Measurements from ENCODE around the gene ZNRF4. TPM values are rescaled to one million over a fixed set of nuclear protein-coding genes. Genes with fewer than 3 reads are reported as not detected.

ZNRF4 gene
- total RNA-seq, 1 experiment from 2014 or later, result not detected

DNA sequence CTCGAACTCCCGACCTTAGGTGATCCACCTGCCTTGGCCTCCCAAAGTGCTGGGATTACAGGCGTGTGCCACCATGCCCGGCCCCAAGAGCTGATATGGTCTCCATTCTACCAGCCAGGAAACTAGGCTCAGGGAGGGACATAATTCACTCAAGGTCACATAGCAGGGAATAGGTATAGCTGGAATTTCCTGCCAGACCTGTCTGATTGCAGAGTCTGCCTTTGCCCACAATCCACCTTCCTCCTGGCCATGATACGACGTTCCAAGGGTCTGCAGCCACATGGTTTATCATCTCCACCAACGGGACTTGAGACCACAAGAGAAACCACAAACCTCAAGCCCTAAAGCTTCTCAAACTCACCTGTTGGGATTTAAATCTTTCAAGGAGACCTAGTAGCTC is 32.0 kb downstream of the ZNRF4 start:
- H3K4me3 ChIP-seq, result no peak overlapping the region
- H3K36me3 ChIP-seq, result no peaks in the 10 kb centered on the region
- peaks cover 24% of the 10 kb centered on the region for H3K27me3 ChIP-seq (replicated peaks)
- H3K4me1 ChIP-seq (replicated peaks), result no peaks in the 10 kb centered on the region
- no peak for DNase-seq (ENCODE audit: low read depth in 1 of 2, low spot score in 2 of 2)
- H3K9me3 ChIP-seq (replicated peaks), result no peaks in the 10 kb centered on the region; the same call in 1 of the 2 replicates
- no peak overlapping the region for H3K27ac ChIP-seq

DNA sequence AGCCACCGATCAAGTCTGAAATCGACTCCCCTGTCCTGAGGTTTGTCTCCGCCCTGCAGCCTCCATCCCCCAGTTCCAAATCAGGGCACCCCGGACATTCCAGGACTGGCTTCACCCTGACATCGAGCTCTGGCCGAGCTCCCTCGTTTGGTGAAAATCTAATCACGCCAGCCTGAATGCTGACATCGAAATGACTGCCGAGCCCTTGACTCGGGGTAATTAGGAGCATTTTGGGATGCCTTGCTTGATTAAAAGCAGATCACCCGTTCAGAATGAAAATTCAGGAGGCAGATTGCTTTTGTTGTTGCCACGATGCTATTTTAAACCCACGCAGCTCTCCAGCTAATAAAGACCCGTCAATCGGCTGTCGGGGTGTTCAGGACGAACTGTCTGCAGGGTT is 34.3 kb downstream of the ZNRF4 start:
- no peaks in the 10 kb centered on the region for H3K36me3 ChIP-seq
- DNase-seq (ENCODE audit: low read depth in 1 of 2, low spot score in 2 of 2), result no peak
- H3K4me1 ChIP-seq (replicated peaks), result no peaks in the 10 kb centered on the region
- H3K4me3 ChIP-seq, result no peak overlapping the region
- H3K27me3 ChIP-seq (replicated peaks), result peaks cover 39% of the 10 kb centered on the region
- no peak overlapping the region for H3K27ac ChIP-seq
- no peaks in the 10 kb centered on the region for H3K9me3 ChIP-seq (replicated peaks)

DNA sequence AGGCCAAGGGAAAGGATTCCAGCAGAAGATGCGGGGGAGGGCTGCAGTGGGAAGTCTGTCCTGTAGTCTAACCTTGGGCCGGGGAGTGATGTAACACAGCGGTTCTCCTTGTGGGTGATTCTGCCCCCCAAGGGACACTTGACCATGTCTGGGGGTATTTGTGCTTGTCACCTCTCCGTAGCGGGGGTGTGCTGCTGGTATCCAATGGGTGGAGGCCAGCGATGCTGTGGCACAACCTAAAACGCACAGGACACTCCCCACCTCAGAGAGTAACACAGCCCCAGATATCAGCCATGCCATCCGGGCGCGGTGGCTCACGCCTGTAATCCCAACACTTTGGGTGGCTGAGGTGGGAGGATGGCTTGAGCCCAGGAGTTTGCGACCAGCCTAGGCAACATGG is 36.3 kb downstream of the ZNRF4 start:
- H3K27me3 ChIP-seq (replicated peaks), result peaks cover 45% of the 10 kb centered on the region
- DNase-seq (ENCODE audit: low read depth in 1 of 2, low spot score in 2 of 2), result no peak
- no peaks in the 10 kb centered on the region for H3K4me1 ChIP-seq (replicated peaks)
- no peak overlapping the region for H3K27ac ChIP-seq
- H3K9me3 ChIP-seq (replicated peaks), result no peaks in the 10 kb centered on the region
- no peaks in the 10 kb centered on the region for H3K36me3 ChIP-seq
- H3K4me3 ChIP-seq, result no peak overlapping the region

DNA sequence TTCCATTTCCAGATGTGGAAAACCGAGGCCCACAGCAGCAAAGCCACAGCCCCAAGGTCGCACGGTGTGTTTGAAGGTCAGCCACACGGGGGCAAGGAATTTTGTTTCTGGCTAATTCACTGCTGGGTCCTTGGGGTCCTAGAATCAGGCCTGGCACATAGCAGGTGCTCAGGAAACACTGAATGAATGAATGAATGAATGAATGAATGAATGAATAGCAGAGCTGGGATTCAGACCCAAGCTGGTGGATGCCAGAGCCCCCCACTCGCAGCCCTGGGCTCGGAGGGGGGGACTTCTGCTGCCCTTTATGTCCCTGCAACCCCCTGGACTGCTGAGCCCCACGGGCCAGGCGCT is 37.0 kb downstream of the ZNRF4 start:
- Histone ChIP-seq H3K27ac (no peak overlapping the region), H3K36me3 (no peaks in the 10 kb centered on the region), H3K9me3 (replicated peaks) (no peaks in the 10 kb centered on the region), H3K27me3 (replicated peaks) (peaks cover 41% of the 10 kb centered on the region), H3K4me3 (no peak overlapping the region), H3K4me1 (replicated peaks) (no peaks in the 10 kb centered on the region)
- no peak for DNase-seq (ENCODE audit: low read depth in 1 of 2, low spot score in 2 of 2)

DNA sequence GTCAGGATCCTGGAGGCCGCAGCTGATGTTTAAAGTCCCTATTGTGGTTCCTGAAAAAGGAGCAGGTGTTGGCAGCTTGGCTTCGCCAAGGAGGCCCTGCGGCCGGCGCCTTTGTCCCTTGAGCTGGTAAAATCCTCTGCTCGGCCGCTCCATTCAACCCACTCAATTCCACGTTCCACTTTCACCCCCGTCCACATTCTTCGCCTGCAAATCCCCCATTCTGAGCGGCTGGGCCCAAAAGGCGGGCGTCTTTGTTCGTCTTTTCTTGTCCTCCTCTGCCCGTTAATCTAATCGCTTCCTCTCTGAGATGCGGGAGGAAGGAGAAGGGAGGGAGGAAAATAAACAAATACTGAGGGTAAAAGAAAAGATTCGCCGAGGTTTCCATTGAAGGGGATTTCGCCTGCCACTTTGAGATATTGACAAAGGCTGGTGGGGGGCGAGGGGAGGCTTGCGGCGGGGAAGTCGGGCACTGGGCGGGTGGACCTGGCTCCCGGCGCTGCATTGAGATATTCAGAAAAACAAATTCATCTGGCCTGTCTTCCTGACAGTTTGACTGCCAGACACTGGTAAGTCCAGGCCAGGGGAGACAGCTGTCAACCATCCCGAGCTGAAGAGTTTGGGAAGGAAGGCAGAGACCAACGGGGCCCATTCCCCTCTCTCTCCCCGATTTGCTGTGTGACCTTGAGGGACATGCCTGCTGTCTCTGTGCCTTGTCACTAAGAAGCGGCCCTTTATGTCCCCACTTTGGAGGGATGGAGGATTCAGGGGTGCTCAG is 37.6 kb downstream of the ZNRF4 start:
- Histone ChIP-seq H3K9me3 (replicated peaks) (no peaks in the 10 kb centered on the region), H3K27me3 (replicated peaks) (peaks cover 41% of the 10 kb centered on the region), H3K4me1 (replicated peaks) (no peaks in the 10 kb centered on the region), H3K4me3 (no peak overlapping the region), H3K27ac (no peak overlapping the region), H3K36me3 (no peaks in the 10 kb centered on the region)
- DNase-seq (ENCODE audit: low read depth in 1 of 2, low spot score in 2 of 2), result no peak

DNA sequence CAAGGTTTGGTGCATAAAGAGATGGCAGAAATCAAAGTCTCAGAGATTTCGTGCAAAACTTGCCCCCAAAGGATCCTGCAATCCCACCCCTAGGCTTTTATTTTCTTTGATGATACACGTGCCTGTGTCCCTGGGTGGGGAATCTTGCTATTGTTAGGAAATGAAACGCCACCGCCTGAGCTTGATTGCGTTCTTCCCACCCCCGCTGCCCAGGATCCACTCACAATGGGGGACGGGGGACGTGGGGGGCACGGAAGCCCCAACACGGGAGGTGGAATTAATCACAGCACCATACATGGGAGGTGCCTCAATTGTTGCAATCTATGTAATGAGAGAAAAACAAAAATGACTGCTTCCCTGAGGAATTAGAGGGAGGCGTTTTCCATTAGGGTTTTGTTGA is 39.6 kb downstream of the ZNRF4 start:
- H3K27ac ChIP-seq, result no peak overlapping the region
- H3K36me3 ChIP-seq, result no peaks in the 10 kb centered on the region
- no peaks in the 10 kb centered on the region for H3K9me3 ChIP-seq (replicated peaks)
- DNase-seq (ENCODE audit: low read depth in 1 of 2, low spot score in 2 of 2), result no peak
- H3K27me3 ChIP-seq (replicated peaks), result peaks cover 36% of the 10 kb centered on the region
- no peak overlapping the region for H3K4me3 ChIP-seq
- no peaks in the 10 kb centered on the region for H3K4me1 ChIP-seq (replicated peaks)

DNA sequence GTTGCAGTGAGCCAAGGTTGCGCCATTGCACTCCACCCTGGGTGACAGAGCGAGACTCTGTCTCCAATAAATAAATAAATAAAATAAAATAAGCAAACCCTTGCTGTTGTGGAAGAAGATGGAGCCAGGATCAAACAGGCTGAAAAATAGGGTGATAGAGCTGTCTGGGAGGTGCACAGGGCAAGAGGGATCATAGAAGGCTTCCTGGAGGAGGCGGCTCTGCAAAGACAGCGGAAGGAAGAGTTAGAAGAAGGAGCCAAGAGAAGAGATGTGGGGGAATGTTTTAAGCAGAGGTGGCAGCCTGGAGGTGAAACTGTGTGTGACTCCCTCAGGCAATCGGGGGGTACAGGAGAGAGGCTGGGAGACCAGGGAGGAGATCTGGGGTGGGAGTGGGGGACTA is 40.6 kb downstream of the ZNRF4 start:
- Histone ChIP-seq H3K27ac (no peak overlapping the region), H3K27me3 (replicated peaks) (peaks cover 36% of the 10 kb centered on the region), H3K4me3 (no peak overlapping the region), H3K9me3 (replicated peaks) (no peaks in the 10 kb centered on the region), H3K4me1 (replicated peaks) (no peaks in the 10 kb centered on the region), H3K36me3 (no peaks in the 10 kb centered on the region)
- DNase-seq (ENCODE audit: low read depth in 1 of 2, low spot score in 2 of 2), result no peak

DNA sequence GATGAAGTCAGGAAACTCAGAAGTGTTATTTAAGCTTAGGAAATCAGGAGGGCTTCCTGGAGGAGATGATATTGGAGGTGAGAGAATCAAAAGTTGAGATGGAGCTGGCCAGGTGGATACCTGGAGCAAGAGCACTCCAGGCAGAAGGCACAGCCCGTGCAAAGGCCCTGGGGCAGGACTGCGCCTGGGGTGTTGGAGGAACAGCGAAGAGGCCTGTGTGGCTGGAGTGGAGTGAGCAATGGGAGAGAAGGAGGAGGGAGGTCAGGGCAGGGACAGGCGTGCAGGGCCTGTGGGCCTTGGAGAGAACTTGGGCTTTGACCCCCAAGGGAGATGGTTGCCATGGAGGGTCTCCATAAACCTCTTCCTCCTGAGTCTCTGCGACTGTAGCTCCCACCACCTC is 42.1 kb downstream of the ZNRF4 start:
- H3K27ac ChIP-seq, result no peak overlapping the region

DNA sequence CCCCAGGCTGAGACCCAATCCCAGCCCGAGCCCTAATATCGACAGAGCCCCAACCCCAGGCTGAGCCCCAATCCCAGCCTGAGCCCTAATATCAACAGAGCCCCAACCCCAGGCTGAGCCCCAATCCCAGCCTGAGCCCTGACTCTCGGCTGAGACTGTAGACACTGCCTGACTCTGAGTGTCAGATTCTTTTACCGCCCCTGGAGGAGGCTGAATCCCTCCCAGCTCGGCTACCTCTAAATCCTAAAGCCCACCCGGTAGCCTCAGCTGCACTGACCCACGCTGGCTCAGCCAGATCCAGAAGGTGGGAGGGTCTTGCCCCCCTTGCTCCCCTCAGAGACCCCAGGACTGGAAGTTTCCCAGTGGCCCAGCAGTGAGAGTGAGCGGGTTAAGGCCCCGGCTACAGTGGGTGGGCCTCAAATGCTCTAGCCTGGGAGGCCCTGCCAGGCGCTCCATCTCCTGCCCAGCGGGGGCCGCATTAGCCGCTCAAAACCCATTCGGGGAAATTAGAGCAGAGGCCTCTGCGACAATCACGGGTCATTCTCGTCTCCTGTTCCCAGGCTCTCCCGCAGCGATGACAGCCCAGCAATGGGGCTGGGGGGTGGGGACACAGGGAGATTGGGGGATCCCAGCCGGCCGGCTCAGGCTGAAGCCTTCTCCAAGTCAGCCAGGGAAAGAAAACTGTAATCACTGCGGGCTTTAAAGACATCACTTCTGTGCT is 43.8 kb downstream of the ZNRF4 start:
- DNase-seq (ENCODE audit: low read depth in 1 of 2, low spot score in 2 of 2), result no peak
- no peak overlapping the region for H3K4me3 ChIP-seq
- no peaks in the 10 kb centered on the region for H3K36me3 ChIP-seq
- no peak overlapping the region for H3K27ac ChIP-seq
- H3K27me3 ChIP-seq (replicated peaks), result peaks cover 12% of the 10 kb centered on the region
- no peaks in the 10 kb centered on the region for H3K4me1 ChIP-seq (replicated peaks)
- peaks cover 6% of the 10 kb centered on the region for H3K9me3 ChIP-seq (replicated peaks)

More for the DNA sequence above, 42.1 kb downstream of the ZNRF4 start:
- no peaks in the 10 kb centered on the region for H3K4me1 ChIP-seq (replicated peaks)
- peaks cover 28% of the 10 kb centered on the region for H3K27me3 ChIP-seq (replicated peaks)
- no peaks in the 10 kb centered on the region for H3K36me3 ChIP-seq
- H3K4me3 ChIP-seq, result no peak overlapping the region
- no peaks in the 10 kb centered on the region for H3K9me3 ChIP-seq (replicated peaks)
- DNase-seq (ENCODE audit: low read depth in 1 of 2, low spot score in 2 of 2), result no peak

DNA sequence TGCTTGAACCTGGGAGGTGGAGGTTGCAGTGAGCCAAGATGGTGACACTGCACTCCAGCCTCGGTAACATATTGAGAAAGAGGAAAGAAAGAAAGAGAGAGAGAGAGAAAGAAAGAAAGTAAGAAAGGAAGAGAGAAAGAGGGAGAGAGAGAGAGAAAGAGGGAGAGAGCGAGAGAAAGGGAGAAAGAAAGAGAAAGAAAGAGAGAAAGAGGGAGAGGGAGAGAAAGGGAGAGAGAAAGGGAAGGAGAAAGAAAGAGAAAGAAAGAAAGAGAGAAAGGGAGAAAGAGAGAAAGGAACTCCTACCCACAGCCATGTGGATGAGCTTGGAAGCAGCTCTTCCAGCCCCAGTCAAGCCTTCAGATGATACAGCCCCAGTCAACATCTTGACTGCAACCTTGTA is 46.7 kb downstream of the ZNRF4 start:
- Histone ChIP-seq H3K27me3 (replicated peaks) (no peaks in the 10 kb centered on the region), H3K9me3 (replicated peaks) (peaks cover 14% of the 10 kb centered on the region), H3K4me1 (replicated peaks) (no peaks in the 10 kb centered on the region), H3K36me3 (no peaks in the 10 kb centered on the region), H3K27ac (no peak overlapping the region), H3K4me3 (no peak overlapping the region)
- DNase-seq (ENCODE audit: low read depth in 1 of 2, low spot score in 2 of 2), result no peak

DNA sequence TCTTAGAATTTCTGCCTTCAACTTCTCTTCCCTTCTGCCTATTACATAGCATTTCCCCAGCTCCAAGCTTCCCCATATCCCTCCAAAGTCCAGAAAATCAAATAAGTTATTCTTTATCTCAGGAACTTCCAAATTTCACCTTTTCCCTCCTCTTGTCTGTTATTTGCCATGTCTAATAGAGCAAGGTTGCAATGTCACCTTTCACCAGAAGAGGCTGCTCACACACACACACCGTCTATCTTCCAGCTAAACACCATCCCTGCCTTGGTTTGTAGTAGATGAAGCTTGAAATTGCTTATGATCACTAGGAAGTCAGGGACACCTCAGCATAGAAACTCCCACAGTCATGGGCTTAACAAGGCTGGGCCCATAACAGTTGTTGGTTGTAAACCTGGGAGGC is 48.4 kb downstream of the ZNRF4 start:
- no peaks in the 10 kb centered on the region for H3K27me3 ChIP-seq (replicated peaks)
- H3K36me3 ChIP-seq, result no peaks in the 10 kb centered on the region
- H3K4me3 ChIP-seq, result no peak overlapping the region
- H3K4me1 ChIP-seq (replicated peaks), result no peaks in the 10 kb centered on the region
- no peak overlapping the region for H3K27ac ChIP-seq
- DNase-seq (ENCODE audit: low read depth in 1 of 2, low spot score in 2 of 2), result no peak
- H3K9me3 ChIP-seq (replicated peaks), result peaks cover 14% of the 10 kb centered on the region

DNA sequence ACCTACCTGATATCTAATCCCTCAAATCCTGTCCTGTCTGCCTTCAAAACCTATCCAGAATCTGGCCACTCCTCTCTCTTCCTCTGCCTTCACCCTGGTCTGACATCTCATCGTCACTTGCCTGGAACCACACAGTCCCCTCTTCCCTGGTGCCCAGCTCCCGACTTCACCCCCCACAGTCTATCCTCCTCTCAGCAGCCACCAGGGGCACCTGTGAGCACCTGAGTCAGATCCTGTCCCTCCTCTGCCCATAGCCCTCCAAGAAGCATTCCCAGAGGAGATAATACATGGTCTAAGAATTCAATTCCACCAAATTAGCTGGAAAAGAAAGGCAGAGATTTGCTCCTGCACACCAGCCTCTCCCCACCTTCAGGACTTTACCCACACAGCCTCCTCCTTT is 48.9 kb downstream of the ZNRF4 start:
- no peak for DNase-seq (ENCODE audit: low read depth in 1 of 2, low spot score in 2 of 2)
- H3K4me1 ChIP-seq (replicated peaks), result no peaks in the 10 kb centered on the region
- peaks cover 14% of the 10 kb centered on the region for H3K9me3 ChIP-seq (replicated peaks)
- H3K36me3 ChIP-seq, result no peaks in the 10 kb centered on the region
- no peak overlapping the region for H3K27ac ChIP-seq
- no peaks in the 10 kb centered on the region for H3K27me3 ChIP-seq (replicated peaks)
- H3K4me3 ChIP-seq, result no peak overlapping the region

All from SJSA1 (cell line).